ENCODE data around the gene SAMD4B.

Gene SAMD4B

DNA sequence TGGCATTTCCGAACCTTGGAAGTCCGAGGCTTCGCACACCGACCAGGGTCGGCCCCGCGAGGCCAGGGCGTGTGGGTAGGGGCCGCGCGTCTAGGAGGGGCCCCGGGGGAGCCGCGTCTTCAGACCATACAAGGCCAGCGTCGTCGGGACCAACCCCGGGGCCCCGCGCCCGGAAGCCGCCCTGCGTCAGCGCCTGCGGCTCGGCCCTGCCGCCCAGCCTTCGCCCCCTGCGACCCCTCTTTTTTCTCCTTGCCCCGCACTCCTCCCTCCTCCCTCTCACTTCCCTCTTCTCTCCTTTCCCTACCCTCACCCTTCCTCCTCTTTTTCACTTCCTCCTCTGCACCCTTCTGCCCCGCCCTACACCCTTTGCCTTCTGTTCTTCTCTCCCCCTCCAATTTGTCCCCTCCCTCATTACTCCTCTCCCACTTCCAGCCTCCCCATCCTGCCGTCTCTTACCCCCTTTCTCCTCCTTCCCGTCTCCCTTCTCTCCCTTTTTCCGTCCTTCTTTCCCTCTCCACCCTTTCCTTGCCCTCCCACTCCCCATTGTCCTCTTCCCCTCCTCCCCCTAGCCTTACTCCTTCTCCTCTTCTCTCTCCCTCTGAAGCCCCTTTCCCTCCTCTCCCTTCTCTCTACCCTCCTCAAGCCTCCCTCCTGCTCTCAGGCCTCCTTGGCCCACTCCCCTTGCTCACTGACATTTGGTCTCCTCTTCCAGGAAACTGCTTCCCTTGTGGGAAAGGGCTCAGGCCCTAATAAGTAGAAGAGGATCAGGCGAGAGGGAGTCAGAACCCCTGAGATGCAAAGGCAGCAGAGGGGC, 68.0 kb downstream of the SAMD4B start:
- DNase-seq: peak; percentile 60

DNA sequence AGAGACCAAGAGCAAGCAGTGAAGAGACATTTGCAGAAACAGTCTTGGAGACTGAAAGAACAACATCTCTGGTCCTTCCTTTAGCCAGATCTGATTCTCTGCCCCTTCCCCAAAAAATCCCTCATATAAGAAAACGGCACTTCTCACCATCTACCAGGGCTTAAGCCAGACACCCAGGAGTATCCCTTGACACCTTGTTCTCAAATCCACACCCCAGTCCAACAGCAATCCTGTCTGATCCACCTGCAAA, 68.5 kb downstream of the SAMD4B start:
- DNase-seq: no peak

DNA sequence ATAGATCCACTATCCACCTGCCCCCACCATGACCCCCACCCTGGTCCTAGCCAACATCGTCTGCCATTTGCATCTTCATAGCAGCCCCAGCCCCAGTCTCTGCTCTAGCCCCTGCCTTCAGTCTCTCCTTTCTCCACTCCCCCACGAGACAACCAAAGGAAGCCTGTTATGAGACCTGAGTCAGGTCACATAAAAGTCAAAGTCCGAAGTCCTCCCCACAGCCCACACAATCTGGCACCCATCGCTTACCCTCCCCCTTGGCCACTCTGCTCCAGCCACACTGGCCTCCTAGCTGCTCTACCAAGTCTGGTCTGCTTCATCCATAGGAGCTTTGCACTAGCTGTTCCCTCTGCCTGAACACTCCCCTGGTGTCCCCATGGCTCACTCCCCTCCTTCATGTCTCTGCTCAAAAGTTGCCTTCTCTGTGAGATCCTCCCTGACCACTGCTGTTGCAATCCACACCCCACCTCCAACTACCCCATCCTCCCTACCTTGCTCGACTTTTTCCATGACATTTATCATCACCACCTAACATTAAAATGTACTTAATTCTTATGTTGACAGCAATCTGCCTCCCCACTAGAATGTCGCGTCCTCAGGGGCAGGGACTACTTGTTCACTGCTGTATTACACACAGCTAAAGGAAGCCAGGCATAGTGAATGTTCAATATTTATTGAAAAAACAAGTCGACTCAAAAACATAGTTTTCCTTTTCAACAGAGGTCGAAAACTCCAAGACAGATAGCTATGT, 69.0 kb downstream of the SAMD4B start:
- DNase-seq: no peak

DNA sequence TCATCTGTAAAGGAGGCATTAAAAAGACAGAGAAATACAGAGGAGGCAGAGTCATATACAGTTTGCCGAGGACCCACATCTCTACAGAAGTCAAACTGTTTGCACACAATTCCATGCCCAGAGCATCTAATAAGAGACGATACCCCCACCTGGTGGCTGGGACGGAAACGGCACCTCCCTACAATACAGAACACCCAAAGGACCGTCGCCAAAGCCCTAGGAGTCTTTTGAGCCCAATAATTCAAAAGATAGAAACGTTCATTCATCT, 69.5 kb downstream of the SAMD4B start:
- DNase-seq: peak; percentile 91

DNA sequence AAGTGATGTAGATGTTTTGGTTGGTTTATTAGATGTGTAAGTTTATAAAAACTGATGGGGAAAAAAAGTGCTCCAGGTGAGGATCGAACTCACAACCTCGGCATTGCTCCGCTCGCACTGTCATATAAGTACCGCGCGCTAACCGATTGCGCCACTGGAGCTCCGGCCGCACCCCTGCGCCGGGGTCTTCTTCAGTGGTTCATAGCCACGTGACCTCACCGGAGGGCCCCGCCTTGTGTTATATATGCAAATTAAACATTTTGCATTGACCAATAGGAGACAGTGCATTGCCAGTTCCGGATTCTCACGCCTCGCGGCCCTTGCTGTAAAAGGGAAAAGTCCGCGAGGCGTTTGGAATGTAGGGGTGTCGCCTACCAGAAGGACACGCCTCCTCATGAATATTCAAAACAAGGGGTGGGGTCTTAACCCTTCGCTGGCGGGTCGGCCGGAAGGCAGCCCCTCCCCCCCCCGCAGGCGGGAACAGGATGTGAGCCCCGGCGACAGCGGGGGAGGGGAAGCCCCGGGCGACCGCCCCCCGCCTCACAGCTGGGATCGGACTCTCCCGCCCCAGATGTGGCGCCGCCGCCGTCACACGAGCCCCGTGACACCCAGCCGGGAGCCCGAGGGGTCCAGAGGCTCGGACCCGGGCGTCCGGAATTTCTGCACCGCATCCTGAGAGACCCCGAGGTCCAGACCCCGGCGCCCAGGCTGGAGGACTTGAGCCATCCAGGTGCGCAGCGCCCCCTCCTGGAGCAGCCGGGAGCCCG, 70.1 kb downstream of the SAMD4B start, which contains the start of gene PLEKHG2:
PLEKHG2 (plus strand) TSS at position 570 of the 767 bp plus-strand sequence. CDS start 1,418 bp downstream, outside the sequence.
- peak; percentile 91 for DNase-seq

DNA sequence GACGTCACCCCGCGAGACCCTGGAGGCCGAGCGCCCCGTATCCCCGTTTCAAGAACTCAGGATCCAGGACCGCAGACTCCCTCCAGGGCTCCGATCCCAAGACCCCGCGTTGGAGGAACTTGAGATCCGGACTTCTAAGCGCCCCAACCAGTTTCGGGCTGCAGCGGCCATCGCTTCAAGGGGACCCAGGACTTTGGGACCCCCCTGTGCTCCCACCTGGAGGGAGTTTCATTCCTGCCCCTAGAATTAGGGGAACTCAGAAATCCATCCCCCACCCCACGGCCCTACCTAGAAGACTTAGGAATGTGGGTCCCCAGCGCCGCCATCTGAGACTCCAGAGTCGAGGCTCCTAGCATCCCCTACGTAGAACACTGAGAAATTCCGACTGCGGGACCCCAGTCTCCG, 70.6 kb downstream of the SAMD4B start:
- no peak for DNase-seq

DNA sequence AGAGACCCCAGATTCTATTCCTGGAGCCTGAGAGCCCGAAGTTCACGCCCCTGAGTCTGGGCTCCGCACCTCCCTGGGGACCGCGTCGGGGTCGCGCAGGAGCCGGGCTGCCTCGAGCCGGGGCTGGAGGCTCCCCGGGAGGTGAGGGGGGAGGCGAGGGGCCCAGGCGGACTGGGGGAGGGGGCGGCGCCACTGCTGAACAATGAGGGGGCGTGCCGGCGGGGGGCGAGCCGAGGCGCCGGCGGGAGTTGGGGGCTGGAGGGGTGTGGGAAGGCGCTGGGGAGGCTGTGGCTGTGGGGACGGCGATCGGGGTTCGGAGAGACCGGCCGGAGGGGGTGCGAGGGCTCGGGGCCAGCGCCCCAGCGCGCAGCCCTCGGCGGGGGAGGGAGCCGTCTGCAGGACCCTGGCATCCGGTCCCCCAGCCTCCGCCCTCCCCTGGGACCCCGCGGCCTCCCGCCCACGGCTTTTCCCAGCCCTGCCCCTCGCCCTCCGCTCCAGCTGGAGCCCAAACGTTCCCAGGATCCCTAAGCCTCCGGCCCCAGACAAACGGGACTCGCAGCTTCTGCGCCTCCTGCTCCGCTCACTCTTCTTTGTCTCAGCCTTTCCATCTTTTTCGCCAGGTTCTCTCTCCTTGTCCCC, 71.2 kb downstream of the SAMD4B start:
- no peak for DNase-seq

DNA sequence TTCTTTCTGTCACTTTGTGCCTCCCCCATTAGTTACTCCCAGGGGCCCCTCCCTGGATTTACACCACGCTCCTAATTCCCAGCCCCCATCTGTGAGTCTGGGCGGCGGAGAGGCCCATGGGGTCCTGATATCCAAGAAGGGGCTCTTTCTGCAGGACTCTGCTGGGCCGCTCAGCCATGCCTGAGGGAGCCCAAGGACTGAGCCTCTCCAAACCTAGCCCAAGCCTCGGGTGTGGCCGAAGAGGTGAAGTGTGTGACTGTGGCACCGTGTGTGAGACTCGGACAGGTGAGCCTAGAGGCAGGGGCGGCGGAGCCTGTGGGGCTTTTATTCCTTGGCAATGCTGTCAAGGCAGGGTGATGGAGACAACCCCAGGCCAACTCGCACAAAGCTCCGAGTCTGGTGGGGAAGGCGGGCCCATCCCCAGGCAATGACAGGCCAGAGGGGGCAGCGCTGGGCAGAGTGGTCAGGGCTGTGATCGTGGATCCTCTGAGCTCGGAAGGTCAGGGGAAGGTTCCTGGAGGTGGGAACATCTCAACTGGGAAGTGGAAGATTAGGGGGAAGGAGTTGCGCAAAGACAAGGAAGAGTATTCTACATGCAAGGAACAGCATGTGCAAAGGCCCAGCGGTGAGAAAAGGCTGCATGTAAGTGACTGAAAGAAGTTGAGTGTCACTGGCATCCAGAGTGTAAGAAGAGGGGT, 71.8 kb downstream of the SAMD4B start:
- DNase-seq: no peak

DNA sequence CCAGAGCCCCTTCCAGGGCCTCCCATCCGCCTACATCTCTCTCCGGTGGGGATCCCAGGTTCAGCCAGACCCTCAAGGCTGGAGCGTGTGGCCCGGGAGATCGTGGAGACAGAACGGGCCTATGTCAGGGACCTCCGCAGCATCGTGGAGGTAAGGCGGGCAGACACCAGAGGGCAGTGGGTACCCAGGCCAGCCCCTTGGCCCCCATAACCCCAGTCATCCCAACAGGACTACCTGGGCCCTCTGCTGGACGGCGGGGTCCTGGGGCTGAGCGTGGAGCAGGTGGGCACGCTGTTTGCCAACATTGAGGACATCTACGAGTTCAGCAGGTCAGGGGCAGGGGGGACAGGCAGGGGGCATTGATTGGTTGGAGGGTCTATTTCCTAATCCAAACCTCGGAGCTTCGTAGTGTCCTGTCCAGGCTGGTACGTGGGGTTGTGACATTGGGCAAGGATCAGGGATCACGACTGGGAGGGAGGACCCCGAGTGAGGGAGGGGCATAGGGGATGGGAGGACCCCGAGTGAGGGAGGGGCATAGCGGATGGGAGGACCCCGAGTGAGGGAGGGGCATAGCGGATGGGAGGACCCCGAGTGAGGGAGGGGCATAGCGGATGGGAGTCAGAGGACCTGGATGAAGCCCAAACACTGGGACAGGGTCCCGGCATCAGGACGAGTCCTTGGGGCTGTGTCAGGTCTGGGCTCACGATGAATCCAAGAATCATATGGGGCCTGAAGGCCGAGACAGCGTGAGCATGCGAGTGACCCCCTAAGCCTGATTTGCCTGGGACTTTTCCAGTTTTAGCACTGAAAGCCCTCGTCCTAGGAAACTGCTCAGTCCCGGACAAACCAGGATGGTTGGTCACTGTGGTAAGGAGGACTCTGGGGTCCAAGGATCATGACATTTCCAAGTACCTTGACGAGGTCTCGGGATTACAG, 73.2 kb downstream of the SAMD4B start:
- no peak for DNase-seq

DNA sequence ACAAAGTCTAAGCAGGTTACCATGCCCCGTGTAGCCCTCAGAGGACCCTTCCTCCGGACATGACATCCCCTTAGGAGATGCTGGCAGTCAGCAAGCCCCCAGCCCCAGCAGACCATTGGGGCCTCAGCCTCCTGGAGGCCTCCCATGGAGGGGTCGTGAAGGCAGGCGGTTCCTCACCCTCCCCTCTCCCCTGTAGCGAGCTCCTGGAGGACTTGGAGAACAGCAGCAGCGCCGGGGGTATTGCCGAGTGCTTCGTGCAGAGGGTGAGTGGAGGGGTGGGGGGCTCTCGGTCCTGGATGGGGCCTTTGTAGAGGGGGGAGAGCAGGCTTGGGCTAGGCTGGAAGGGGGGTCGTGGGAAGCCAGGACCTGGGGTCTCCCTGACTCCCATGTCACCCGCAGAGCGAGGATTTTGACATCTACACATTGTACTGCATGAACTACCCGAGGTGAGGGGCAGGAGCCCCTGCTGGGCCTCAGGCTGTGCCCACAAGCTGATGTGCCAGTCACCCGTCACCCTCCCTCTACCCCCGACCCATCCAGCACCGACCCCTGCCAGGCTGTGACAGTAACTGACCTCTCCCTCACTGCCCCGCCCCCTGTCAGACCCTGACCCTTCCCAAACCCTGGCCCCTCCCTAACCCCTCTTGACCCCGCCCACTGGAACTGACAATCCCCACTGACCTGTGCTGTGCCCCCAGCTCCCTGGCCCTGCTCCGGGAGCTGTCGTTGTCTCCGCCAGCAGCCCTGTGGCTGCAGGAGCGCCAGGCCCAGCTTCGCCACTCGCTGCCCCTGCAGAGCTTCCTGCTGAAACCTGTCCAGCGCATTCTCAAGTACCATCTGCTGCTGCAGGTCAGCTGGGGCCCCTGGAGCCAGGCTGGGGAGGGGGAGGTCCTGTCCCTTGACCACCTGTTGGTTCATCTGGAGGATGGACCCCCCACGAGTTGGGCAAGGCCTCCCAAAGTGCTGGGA, 74.2 kb downstream of the SAMD4B start:
- no peak for DNase-seq

DNA sequence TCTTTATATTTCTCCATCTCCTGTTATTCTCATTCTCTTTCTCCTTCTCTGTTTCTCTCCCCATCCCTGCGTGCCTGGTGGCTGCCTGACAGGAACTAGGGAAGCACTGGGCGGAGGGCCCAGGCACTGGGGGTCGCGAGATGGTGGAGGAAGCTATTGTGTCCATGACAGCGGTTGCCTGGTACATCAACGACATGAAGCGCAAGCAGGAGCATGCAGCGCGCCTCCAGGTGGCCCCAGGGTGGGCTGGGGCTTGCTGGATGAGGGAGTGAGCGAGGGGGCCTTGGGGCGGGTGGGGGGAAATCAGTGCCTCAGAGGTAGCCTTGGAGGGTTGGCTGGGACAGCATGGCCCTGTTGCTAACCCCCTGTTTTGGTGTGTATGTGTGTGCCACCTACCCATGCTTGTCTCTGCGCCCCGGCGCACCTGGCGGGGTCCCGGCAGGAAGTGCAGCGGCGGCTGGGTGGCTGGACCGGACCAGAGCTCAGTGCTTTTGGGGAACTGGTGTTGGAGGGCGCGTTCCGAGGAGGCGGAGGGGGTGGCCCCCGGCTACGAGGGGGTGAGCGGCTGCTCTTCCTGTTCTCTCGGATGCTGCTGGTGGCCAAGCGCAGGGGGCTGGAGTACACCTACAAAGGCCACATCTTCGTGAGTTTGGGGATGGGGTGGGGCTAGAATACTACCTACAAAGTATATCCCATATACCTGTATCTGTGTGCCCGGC, 75.4 kb downstream of the SAMD4B start:
- DNase-seq: no peak

DNA sequence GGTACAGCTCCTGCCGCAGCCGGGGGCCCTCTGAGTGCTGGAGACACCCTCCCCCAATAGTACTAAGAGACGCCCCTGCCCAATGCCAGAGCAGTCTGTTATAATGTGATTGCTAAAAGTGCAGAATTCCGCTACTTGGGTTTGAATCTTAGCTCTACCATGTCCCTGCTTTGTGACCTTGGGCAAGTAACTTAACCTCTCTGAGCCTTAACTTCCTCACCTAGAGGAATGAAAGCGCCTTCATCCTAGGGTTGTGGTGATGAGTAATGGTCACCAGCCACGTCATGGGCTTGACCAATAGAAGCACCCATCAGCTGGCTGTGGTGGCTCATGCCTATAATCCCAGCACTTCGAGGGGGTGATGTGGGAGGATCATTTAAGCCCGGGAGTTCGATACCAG, 76.8 kb downstream of the SAMD4B start:
- DNase-seq: no peak

DNA sequence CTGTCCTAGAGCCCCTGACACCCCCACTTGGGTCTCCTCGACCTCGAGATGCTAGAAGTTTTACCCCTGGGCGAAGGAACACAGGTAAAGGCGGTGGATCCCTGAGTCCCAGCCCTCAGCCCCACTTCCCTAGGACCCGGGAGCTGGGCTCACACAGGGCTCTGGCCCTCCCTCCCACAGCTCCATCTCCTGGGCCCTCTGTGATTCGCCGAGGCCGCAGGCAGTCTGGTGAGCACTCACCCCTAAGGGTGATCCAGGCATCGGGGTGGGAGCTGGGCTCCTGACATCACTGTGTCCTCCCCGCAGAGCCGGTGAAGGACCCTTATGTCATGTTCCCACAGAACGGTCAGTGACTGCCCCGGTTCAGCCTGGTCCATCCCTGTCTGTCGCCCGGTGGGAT, 78.5 kb downstream of the SAMD4B start:
- DNase-seq: no peak

DNA sequence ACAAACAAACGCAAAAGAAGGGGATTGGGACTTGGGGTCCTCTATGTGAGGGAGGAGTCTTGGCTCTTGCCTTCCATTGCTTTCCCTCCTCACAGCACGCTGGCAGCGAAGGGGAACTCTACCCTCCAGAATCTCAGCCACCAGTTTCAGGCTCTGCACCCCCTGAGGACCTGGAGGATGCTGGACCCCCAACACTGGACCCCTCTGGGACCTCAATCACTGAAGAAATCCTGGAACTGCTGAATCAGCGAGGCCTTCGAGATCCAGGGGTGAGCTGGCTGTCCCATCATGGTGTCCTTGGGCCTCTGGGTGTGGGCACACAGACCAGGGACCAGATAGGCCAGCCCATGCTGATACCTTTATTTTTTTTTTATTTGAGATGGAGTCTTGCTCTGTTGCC, 79.8 kb downstream of the SAMD4B start:
- DNase-seq: no peak

DNA sequence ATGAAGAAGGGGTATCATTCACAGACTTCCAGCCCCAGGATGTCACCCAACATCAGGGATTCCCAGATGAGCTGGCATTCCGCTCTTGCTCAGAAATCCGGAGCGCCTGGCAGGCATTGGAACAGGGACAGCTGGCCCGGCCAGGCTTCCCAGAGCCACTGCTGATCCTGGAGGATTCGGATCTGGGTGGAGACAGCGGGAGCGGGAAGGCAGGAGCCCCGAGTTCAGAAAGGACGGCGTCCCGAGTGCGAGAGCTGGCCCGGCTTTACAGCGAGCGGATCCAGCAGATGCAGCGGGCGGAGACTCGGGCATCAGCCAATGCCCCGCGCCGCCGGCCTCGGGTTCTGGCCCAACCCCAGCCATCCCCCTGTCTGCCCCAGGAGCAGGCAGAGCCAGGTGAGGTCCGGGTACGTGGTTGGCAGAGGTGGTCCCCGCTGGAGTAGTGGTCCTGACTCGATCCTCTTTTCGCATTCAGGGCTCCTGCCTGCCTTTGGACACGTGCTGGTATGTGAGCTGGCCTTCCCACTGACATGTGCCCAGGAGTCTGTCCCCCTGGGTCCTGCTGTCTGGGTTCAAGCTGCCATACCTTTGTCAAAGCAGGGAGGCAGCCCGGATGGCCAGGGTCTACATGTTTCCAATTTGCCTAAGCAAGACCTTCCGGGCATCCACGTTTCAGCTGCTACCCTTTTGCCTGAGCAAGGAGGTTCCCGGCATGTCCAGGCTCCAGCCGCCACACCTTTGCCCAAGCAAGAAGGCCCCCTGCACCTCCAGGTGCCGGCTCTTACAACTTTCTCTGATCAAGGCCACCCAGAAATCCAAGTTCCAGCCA, 81.3 kb downstream of the SAMD4B start:
- DNase-seq: no peak

DNA sequence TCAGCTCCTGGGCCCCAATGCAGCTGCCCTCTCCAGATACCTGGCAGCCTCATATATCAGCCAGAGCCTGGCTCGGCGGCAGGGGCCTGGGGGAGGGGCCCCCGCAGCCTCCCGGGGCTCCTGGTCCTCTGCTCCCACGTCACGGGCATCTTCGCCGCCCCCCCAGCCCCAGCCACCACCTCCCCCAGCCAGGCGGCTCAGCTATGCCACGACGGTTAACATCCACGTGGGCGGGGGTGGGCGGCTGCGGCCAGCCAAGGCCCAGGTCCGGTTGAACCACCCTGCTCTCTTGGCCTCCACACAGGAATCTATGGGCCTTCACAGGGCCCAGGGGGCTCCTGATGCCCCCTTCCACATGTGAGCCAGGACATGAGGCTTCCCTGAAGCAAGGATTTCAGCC, 82.7 kb downstream of the SAMD4B start:
- no peak for DNase-seq

DNA sequence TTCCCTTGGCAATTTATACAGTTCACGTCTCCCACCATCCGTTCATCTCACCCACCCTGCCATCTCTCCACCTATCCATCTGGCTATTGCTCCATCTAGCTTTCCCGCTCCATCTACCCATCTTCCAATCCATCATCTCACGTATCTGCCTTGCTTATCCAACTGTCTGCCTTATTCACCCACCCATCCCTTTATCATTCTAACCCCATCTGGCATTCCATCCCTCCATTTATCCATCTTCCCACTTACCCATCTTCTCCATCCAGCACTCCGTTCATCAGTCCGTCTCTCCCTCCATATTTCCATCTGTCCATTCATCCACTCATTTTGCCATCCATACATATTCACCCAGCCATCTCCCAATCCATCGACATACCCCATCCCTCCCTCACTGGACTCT, 83.5 kb downstream of the SAMD4B start:
- no peak for DNase-seq

DNA sequence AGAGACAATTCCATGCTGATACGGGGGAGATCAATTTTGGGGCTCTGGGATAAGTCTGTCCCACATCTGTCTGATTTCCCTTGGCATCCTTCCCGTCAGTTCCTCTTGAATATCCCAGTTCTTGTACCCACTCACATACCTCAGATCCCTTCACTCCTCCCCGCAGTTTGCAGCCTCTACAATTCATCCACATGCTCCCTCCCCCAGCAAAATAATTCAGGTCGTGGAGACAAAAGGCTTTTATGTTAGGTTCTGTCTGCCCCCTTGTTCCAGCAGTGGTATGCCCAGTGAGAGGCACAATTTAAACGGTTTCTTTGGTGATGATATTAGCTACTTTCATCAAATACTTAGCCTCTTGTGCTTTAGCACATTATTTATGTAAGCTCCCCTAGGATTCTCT, 83.9 kb downstream of the SAMD4B start:
- DNase-seq: no peak

DNA sequence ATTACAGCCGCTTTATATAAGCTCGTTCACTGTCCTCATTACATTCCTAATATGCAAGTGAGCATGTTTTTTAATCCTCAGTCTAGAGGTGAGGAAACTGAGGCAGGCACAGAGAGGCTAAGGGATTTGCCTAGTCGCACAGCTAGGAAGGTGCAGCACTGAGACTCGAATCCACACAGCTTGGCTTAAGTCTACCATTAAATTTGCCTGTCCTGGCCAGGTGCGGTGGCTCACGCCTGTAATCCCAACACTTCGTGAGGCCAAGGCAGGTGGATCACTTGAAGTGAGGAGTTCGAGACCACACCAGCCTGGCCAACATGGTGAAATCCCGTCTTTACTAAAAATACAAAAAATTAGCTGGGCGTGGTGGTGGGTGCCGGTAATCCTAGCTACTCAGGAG, 85.5 kb downstream of the SAMD4B start:
- DNase-seq: no peak

Measured in activated naive CD4-positive, alpha-beta T cell treated with anti-CD3 and anti-CD28 coated beads, Interleukin-2, amount 50 U/mL, for 16 hours (primary cell).